HEK293T (cell line): ENCODE data around the gene ASIC3.

Source experiments
- BHLHE40 ChIP-seq: fragments of 450-650 bp; IDR thresholded peaks from 2 replicates; pipeline ENCODE4 v1.6.1; 2016; ENCODE audit warnings: mild to moderate bottlenecking, moderate library complexity, borderline replicate concordance
- CTBP1 ChIP-seq: fragments of 450-650 bp; IDR thresholded peaks from 2 replicates; pipeline ENCODE4 v1.6.1; 2016; ENCODE audit warnings: borderline replicate concordance
- HDGF ChIP-seq: fragments of 450-650 bp; IDR thresholded peaks from 2 replicates; pipeline ENCODE4 v1.6.1; 2017; ENCODE audit warnings: antibody characterized with exemption, borderline replicate concordance
- NFRKB ChIP-seq: fragments of 450-650 bp; IDR thresholded peaks from 2 replicates; pipeline ENCODE4 v1.6.1; 2016; ENCODE audit warnings: mild to moderate bottlenecking, moderate library complexity
- SP1 ChIP-seq: fragments of 450-650 bp; IDR thresholded peaks from 2 replicates; pipeline ENCODE4 v1.6.1; 2017
- TARDBP ChIP-seq: fragments of 450-650 bp; IDR thresholded peaks from 2 replicates; pipeline ENCODE4 v1.6.1; 2016

GRCh38 chr7:151062111-151062398 lies 13.7 kb downstream of the ASIC3 start:
- TF ChIP-seq TARDBP, result no peak
- TF ChIP-seq BHLHE40, result no peak
- TF ChIP-seq SP1, result no peak
- TF ChIP-seq NFRKB, result no peak
- TF ChIP-seq HDGF, result no peak
- no peak for TF ChIP-seq CTBP1
